B cell (primary cell): ENCODE results near the gene TRIM31. TPM values are rescaled to one million over a fixed set of nuclear protein-coding genes. Genes with fewer than 3 reads are reported as not detected.

Experiments used
- ATAC-seq: fragments of 200-7000 bp; cut with Tn5 transposase; one replicate; pipeline ENCODE4 v1.10.0; 2021; ENCODE audit warnings: low read depth, mild to moderate bottlenecking, moderate number of reproducible peaks, moderate library complexity
- CTCF ChIA-PET: fragments of 350-600 bp; sonication (Branson Sonifier 250); formaldehyde crosslinking; loops from one replicate; lab custom pipeline; 2021; ENCODE audit warnings: antibody characterized with exemption, inconsistent platforms; lab: Charles Lee
- POLR2A ChIA-PET: fragments of 350-600 bp; sonication (Branson Sonifier 250); formaldehyde crosslinking; loops from one replicate; lab custom pipeline; 2021; ENCODE audit warnings: antibody characterized with exemption; lab: Charles Lee
- DNase-seq: peaks from one replicate; pipeline ENCODE4 v3.0.0; 2013
- H2AFZ ChIP-seq: 2 replicates; pipeline ENCODE4 v1.6.1; 2012; ENCODE audit warnings: mild to moderate bottlenecking, low read depth, low read length; ENCODE audit not compliant: insufficient read depth, poor library complexity, severe bottlenecking
- H3K27ac ChIP-seq, 2 donors: 1 replicate in 1 of 2; 2 replicates in 1 of 2; pipeline ENCODE4 v1.5.1; 2012 to 2013; ENCODE audit warnings: low read length in 2 of 2, mild to moderate bottlenecking in 2 of 2, moderate library complexity in 1 of 2
- H3K27me3 ChIP-seq, 4 experiments: fragments of 200-600 bp in 1 of 4; sonication (generic) in 1 of 4; replicated peaks in 1 of 4; 1 replicate in 2 of 4; 2 replicates in 2 of 4; pipeline versions ENCODE4 v1.6.1 to v1.7.0; 2013 to 2016; ENCODE audit warnings: low read length in 3 of 4, mild to moderate bottlenecking in 2 of 4, mixed read lengths in 1 of 4, moderate library complexity in 1 of 4; ENCODE audit not compliant: insufficient read depth in 4 of 4, control insufficient read depth in 3 of 4; ENCODE audit errors: control extremely low read depth in 1 of 4
- H3K36me3 ChIP-seq, 2 experiments: replicated peaks in 1 of 2; 1 replicate in 1 of 2; 2 replicates in 1 of 2; pipeline versions ENCODE4 v1.6.1 to v1.7.1; 2013; ENCODE audit warnings: low read length in 1 of 2; ENCODE audit not compliant: insufficient read depth in 2 of 2, control insufficient read depth in 1 of 2; ENCODE audit errors: control extremely low read depth in 1 of 2, extremely low read depth in 1 of 2
- H3K4me1 ChIP-seq, 2 donors: fragments of 200-600 bp in 1 of 2; sonication (generic) in 1 of 2; 1 replicate in 1 of 2; 2 replicates in 1 of 2; pipeline versions ENCODE4 v1.5.1 to v1.6.1; 2013 to 2017; ENCODE audit warnings: low read length in 2 of 2; ENCODE audit not compliant: control insufficient read depth in 2 of 2, insufficient read depth in 2 of 2
- H3K4me2 ChIP-seq: replicated peaks from 2 replicates; pipeline ENCODE3; 2012; ENCODE audit warnings: mild to moderate bottlenecking, low read depth, low read length; ENCODE audit not compliant: poor library complexity, severe bottlenecking
- H3K4me3 ChIP-seq, 5 experiments: fragments of 200-600 bp in 1 of 5; sonication (generic) in 1 of 5; 1 replicate in 3 of 5; 2 replicates in 2 of 5; pipeline versions ENCODE4 v1.5.1 to v1.7.0; 2011 to 2016; ENCODE audit warnings: low read length in 4 of 5, mild to moderate bottlenecking in 4 of 5, low read depth in 2 of 5, control low read depth in 1 of 5, moderate library complexity in 1 of 5; ENCODE audit not compliant: insufficient read depth in 1 of 5; ENCODE audit errors: control extremely low read depth in 1 of 5, extremely low read depth in 1 of 5
- H3K79me2 ChIP-seq: fragments of 200-600 bp; sonication (generic); one replicate; pipeline ENCODE4 v1.6.0; 2016; ENCODE audit warnings: low read length; ENCODE audit not compliant: control insufficient read depth, insufficient read depth
- H3K9ac ChIP-seq: fragments of 200-600 bp; sonication (generic); 2 replicates; pipeline ENCODE4 v1.6.1; 2017; ENCODE audit warnings: mild to moderate bottlenecking, low read length, moderate library complexity
- H3K9me3 ChIP-seq, 3 donors: one replicate each; pipeline versions ENCODE4 v1.6.1 to v1.7.1; 2013; ENCODE audit warnings: low read length in 2 of 3; ENCODE audit not compliant: control insufficient read depth in 2 of 3, insufficient read depth in 1 of 3; ENCODE audit errors: control extremely low read depth in 1 of 3
- H4K20me1 ChIP-seq: 2 replicates; pipeline ENCODE4 v1.6.0; 2012; ENCODE audit warnings: mild to moderate bottlenecking, low read length; ENCODE audit not compliant: insufficient read depth, control insufficient read depth, poor library complexity, severe bottlenecking
- H3K27ac Mint-ChIP-seq: one replicate; pipeline ENCODE4 v1.8.0; 2021; ENCODE audit warnings: mixed read lengths
- H3K27me3 Mint-ChIP-seq: one replicate; pipeline ENCODE4 v1.8.0; 2021; ENCODE audit warnings: mixed read lengths
- H3K4me1 Mint-ChIP-seq: one replicate; pipeline ENCODE4 v1.8.0; 2021; ENCODE audit warnings: mixed read lengths
- H3K4me3 Mint-ChIP-seq: one replicate; pipeline ENCODE4 v1.8.0; 2021; ENCODE audit warnings: mixed read lengths
- H3K9me3 Mint-ChIP-seq: one replicate; pipeline ENCODE4 v1.8.0; 2022; ENCODE audit warnings: mixed read lengths; ENCODE audit not compliant: insufficient read depth
- CTCF ChIP-seq: fragments of 200-600 bp; IDR thresholded peaks from one replicate; pipeline ENCODE4 v1.8.0; 2022; ENCODE audit warnings: antibody characterized with exemption, mild to moderate bottlenecking
- EZH2 ChIP-seq: IDR thresholded peaks from 2 replicates; pipeline ENCODE4 v1.6.1; 2012; ENCODE audit warnings: borderline replicate concordance, low read depth, mild to moderate bottlenecking, moderate library complexity, low read length; ENCODE audit not compliant: insufficient read depth, poor library complexity, severe bottlenecking
- WGBS: methylation state at CpG from one replicate; pipeline ENCODE4 v1.1.5; 2013; ENCODE audit warnings: missing lambda C conversion rate; ENCODE audit not compliant: insufficient coverage; 5-methylcytosine and 5-hydroxymethylcytosine counted together
- intact Hi-C: fragments of 100-400 bp; cut with micrococcal nuclease; formaldehyde crosslinking; loops from one replicate; pipeline ENCODE4 v1.10.0; 2022
- polyA plus RNA-seq: library from polyadenylated mRNA; depleted of rRNA; stranded (reverse); fragments of >200 nt; gene quantifications from 2 replicates; pipeline ENCODE4 v1.2.3, GENCODE V29; 2012
- total RNA-seq, 2 donors: library from RNA; stranded (reverse); fragments of 120-200 nt in 1 of 2; gene quantifications; 1 replicate in 1 of 2; 2 replicates in 1 of 2; pipeline versions ENCODE4 v1.2.3 to v1.2.4, GENCODE V29; 2013 to 2022

TRIM31 gene
- total and polyA plus RNA-seq, 2 donors (not counting 1 experiment from before 2014, with no cell fraction given): not detected

- ATAC-seq (peak; percentile 90), DNase-seq (peak; percentile 95)
- H3K4me1 Mint-ChIP-seq: peaks cover 41% of the 10 kb centered on the region
- ChIA-PET POLR2A (interaction anchor here (0.5 to 2.0 kb wide), 9 partner anchors 34 to 1914 kb away, joined by 3 to 10 read pairs (median 3); partner anchors contain the start of gene TRIM26), CTCF (interaction anchor here (1.4 to 3.1 kb wide), 7 partner anchors 8 to 213 kb away, joined by 3 to 16 read pairs (median 5); partner anchors contain the start of gene RNF39)
- under 1% methylated on average over 39 of the region's 48 CpGs for WGBS
- no peaks in the 10 kb centered on the region for H3K9me3 Mint-ChIP-seq
- Histone ChIP-seq H3K36me3 (peaks cover 4 to 31% of the 10 kb centered on the region in 2 experiments), H3K9ac (peak within 1 kb of the TSS; percentile 91), H3K4me1 (peaks cover 25 to 30% of the 10 kb centered on the region in 2 donors), H3K27ac (peak within 1 kb of the TSS; percentile 95 to 97), H4K20me1 (no peaks in the 10 kb centered on the region), H3K27me3 (no peaks in the 10 kb centered on the region), H3K9me3 (no peaks in the 10 kb centered on the region), H3K79me2 (peaks cover 44% of the 10 kb centered on the region), H3K4me3 (peak within 1 kb of the TSS; percentile 80 to 100 (median 92)), H3K4me2 (peak within 1 kb of the TSS; percentile 85), H2AFZ (peak within 1 kb of the TSS; percentile 86)
- H3K27me3 Mint-ChIP-seq: no peaks in the 10 kb centered on the region
- H3K27ac Mint-ChIP-seq: peak within 1 kb of the TSS; percentile 99
- H3K4me3 Mint-ChIP-seq: peak within 1 kb of the TSS; percentile 100
- intact Hi-C loops: loop anchor here (2.0 to 10.0 kb wide), 3 partner anchors 119 to 1914 kb away; partner anchors contain the start of genes DXO and HLA-A
- TF ChIP-seq CTCF (no peak), EZH2 (no peak)
These were observed 51.6 kb downstream of the TRIM31 start, which contains the start of gene POLR1H for GRCh38 chr6:30061092-30061857. Gene POLR1H, plus strand, starts transcription at chr6:30061265. Its CDS starts 260 bp downstream, at chr6:30061525.
